H1 (cell line): ENCODE data around the gene MEGF9. TPM values are rescaled to one million over a fixed set of nuclear protein-coding genes. Genes with fewer than 3 reads are reported as not detected.

ENCODE experiments used
- CTCF ChIA-PET: fragments of 300-600 bp; sonication (Branson Sonifier 250); formaldehyde crosslinking; loops from one replicate; lab custom pipeline; 2021; ENCODE audit not compliant: partially characterized antibody; lab: Charles Lee
- POLR2A ChIA-PET: fragments of 300-600 bp; sonication (Branson Sonifier 250); formaldehyde crosslinking; loops from one replicate; lab custom pipeline; 2021; ENCODE audit warnings: inconsistent platforms; ENCODE audit not compliant: partially characterized antibody; lab: Charles Lee
- DNase-seq, 2 experiments: peaks; one replicate each; pipeline versions ENCODE4 v3.0.0 to v3.0.0-alpha.2; 2010 to 2022; ENCODE audit warnings: low spot score in 2 of 2, low read depth in 1 of 2, mixed read lengths in 1 of 2
- FAIRE-seq: peaks from 2 replicates; lab custom pipeline; 2011; peaks lifted over from hg19 to GRCh38; lab: Jason Lieb, UNC
- H2AFZ ChIP-seq: 2 replicates; pipeline ENCODE4 v1.8.1; 2012; ENCODE audit warnings: low read length, inconsistent platforms
- H2AK5ac ChIP-seq: 2 replicates; pipeline ENCODE4 v1.6.1; 2013; ENCODE audit warnings: low read depth, low read length
- H2BK120ac ChIP-seq: replicated peaks from 2 replicates; pipeline ENCODE3; 2013; ENCODE audit warnings: low read depth, low read length, inconsistent platforms
- H2BK12ac ChIP-seq: 2 replicates; pipeline ENCODE4 v1.6.1; 2013; ENCODE audit warnings: low read depth, low read length
- H2BK15ac ChIP-seq: 2 replicates; pipeline ENCODE4 v1.6.1; 2013; ENCODE audit warnings: low read length
- H2BK20ac ChIP-seq: 2 replicates; pipeline ENCODE4 v1.6.1; 2013; ENCODE audit warnings: low read length
- H2BK5ac ChIP-seq: 2 replicates; pipeline ENCODE4 v1.6.1; 2013; ENCODE audit warnings: low read depth, low read length
- H3K14ac ChIP-seq: 2 replicates; pipeline ENCODE4 v1.6.1; 2013; ENCODE audit warnings: inconsistent platforms; ENCODE audit not compliant: insufficient read length
- H3K18ac ChIP-seq: 2 replicates; pipeline ENCODE4 v1.6.1; 2013; ENCODE audit warnings: low read length; ENCODE audit errors: extremely low read depth
- H3K23ac ChIP-seq: 2 replicates; pipeline ENCODE4 v1.6.1; 2013; ENCODE audit warnings: inconsistent platforms; ENCODE audit not compliant: insufficient read length
- H3K23me2 ChIP-seq: 2 replicates; pipeline ENCODE4 v1.6.1; 2013; ENCODE audit warnings: low read depth, low read length
- H3K27ac ChIP-seq: 2 replicates; pipeline ENCODE4 v1.6.1; 2011; ENCODE audit warnings: low read depth, low read length, inconsistent platforms
- H3K27me3 ChIP-seq, 4 experiments: replicated peaks in 1 of 4; 1 replicate in 1 of 4; 2 replicates in 3 of 4; pipeline versions ENCODE4 v1.6.1 to v1.8.1; 2011 to 2013; ENCODE audit warnings: low read length in 3 of 4, mild to moderate bottlenecking in 3 of 4, inconsistent platforms in 2 of 4, mixed read lengths in 2 of 4, moderate library complexity in 1 of 4; ENCODE audit not compliant: control insufficient read depth in 3 of 4, insufficient read depth in 3 of 4; ENCODE audit errors: extremely low read depth in 1 of 4
- H3K36me3 ChIP-seq, 4 experiments: 2 replicates each; pipeline versions ENCODE4 v1.6.1 to v1.8.1; 2011 to 2013; ENCODE audit warnings: mild to moderate bottlenecking in 4 of 4, low read length in 3 of 4, moderate library complexity in 2 of 4, control low read depth in 1 of 4, inconsistent platforms in 1 of 4; ENCODE audit not compliant: insufficient read depth in 4 of 4, control insufficient read depth in 2 of 4
- H3K4ac ChIP-seq: replicated peaks from 2 replicates; pipeline ENCODE3; 2013; ENCODE audit warnings: low read length, low read depth, mixed read lengths, inconsistent platforms; ENCODE audit not compliant: insufficient read length
- H3K4me1 ChIP-seq, 4 experiments: replicated peaks in 1 of 4; 1 replicate in 1 of 4; 2 replicates in 3 of 4; pipeline versions ENCODE4 v1.6.1 to v1.8.1; 2011 to 2013; ENCODE audit warnings: low read length in 3 of 4, inconsistent platforms in 2 of 4, mixed read lengths in 1 of 4; ENCODE audit not compliant: insufficient read depth in 4 of 4, control insufficient read depth in 3 of 4
- H3K4me2 ChIP-seq, 2 experiments: 2 replicates each; pipeline versions ENCODE4 v1.6.1 to v1.8.1; 2011 to 2013; ENCODE audit warnings: low read depth in 2 of 2, low read length in 2 of 2, control low read depth in 1 of 2, inconsistent platforms in 1 of 2, mild to moderate bottlenecking in 1 of 2; ENCODE audit not compliant: insufficient read depth in 1 of 2
- H3K4me3 ChIP-seq, 4 experiments: fragments of 200-600, 300-600 bp in 1 of 4; sonication (generic), shearing (Covaris generic), sonication (Bioruptor Twin) in 1 of 4; 2 replicates each; pipeline versions ENCODE4 v1.5.1 to v1.8.1; 2011 to 2016; ENCODE audit warnings: low read length in 4 of 4, low read depth in 3 of 4, control low read depth in 2 of 4, inconsistent platforms in 2 of 4, mild to moderate bottlenecking in 2 of 4, mixed read lengths in 1 of 4, moderate library complexity in 1 of 4; ENCODE audit not compliant: insufficient read depth in 2 of 4; ENCODE audit errors: extremely low read depth in 1 of 4
- H3K56ac ChIP-seq: replicated peaks from 2 replicates; pipeline ENCODE3; 2013; ENCODE audit warnings: low read depth, mild to moderate bottlenecking, mixed read lengths, low read length, inconsistent platforms; ENCODE audit not compliant: insufficient read length
- H3K79me1 ChIP-seq: 2 replicates; pipeline ENCODE4 v1.6.1; 2013; ENCODE audit warnings: low read depth, low read length, control low read depth
- H3K79me2 ChIP-seq, 2 experiments: 2 replicates each; pipeline versions ENCODE4 v1.6.1 to v1.8.1; 2012 to 2013; ENCODE audit warnings: low read length in 2 of 2, mild to moderate bottlenecking in 2 of 2, inconsistent platforms in 1 of 2; ENCODE audit not compliant: insufficient read depth in 2 of 2, control insufficient read depth in 1 of 2
- H3K9ac ChIP-seq, 4 experiments: replicated peaks in 1 of 4; 1 replicate in 1 of 4; 2 replicates in 3 of 4; pipeline versions ENCODE4 v1.6.1 to v1.8.1; 2011 to 2013; ENCODE audit warnings: low read depth in 3 of 4, low read length in 3 of 4, control low read depth in 2 of 4, mild to moderate bottlenecking in 2 of 4, moderate library complexity in 2 of 4, inconsistent platforms in 1 of 4; ENCODE audit errors: extremely low read depth in 1 of 4
- H3K9me3 ChIP-seq, 2 experiments: 2 replicates each; pipeline versions ENCODE4 v1.6.1 to v1.8.1; 2012 to 2013; ENCODE audit warnings: mild to moderate bottlenecking in 2 of 2, moderate library complexity in 2 of 2, control low read depth in 1 of 2, inconsistent platforms in 1 of 2, low read depth in 1 of 2, low read length in 1 of 2, mixed read lengths in 1 of 2; ENCODE audit not compliant: insufficient read depth in 2 of 2
- H4K20me1 ChIP-seq, 2 experiments: replicated peaks in 1 of 2; 2 replicates each; pipeline versions ENCODE3 to v1.8.1; 2011 to 2013; ENCODE audit warnings: inconsistent platforms in 2 of 2, low read length in 2 of 2, mild to moderate bottlenecking in 1 of 2; ENCODE audit not compliant: insufficient read depth in 2 of 2, control insufficient read depth in 1 of 2
- H4K5ac ChIP-seq: 2 replicates; pipeline ENCODE4 v1.6.1; 2013; ENCODE audit warnings: low read length, low read depth, mixed read lengths, inconsistent platforms; ENCODE audit not compliant: insufficient read length
- H4K8ac ChIP-seq: 2 replicates; pipeline ENCODE4 v1.8.0; 2013; ENCODE audit warnings: mild to moderate bottlenecking, moderate library complexity, low read length, inconsistent platforms; ENCODE audit not compliant: insufficient read depth; ENCODE audit errors: extremely low read depth
- H4K91ac ChIP-seq: replicated peaks from 2 replicates; pipeline ENCODE3; 2013; ENCODE audit warnings: low read length, mixed read lengths, inconsistent platforms; ENCODE audit not compliant: insufficient read length
- ASH2L ChIP-seq: fragments of 200-600, 300-600 bp; sonication (generic); IDR thresholded peaks from one replicate; pipeline ENCODE4 v1.7.1; 2017; ENCODE audit warnings: low read length
- ATF3 ChIP-seq: IDR thresholded peaks from 2 replicates; pipeline ENCODE4 v1.6.1; 2011; ENCODE audit warnings: low read depth, mild to moderate bottlenecking, low read length; ENCODE audit not compliant: insufficient read depth
- BCL11A ChIP-seq, 2 experiments: IDR thresholded peaks; one replicate each; pipeline ENCODE4 v1.6.1; 2011; ENCODE audit warnings: low read depth in 2 of 2, low read length in 2 of 2, mild to moderate bottlenecking in 2 of 2
- HDAC2 ChIP-seq, 2 experiments: fragments of 300-600 bp in 1 of 2; sonication (generic) in 1 of 2; IDR thresholded peaks; 2 replicates each; pipeline ENCODE4 v1.6.1; 2011 to 2012; ENCODE audit warnings: low read depth in 2 of 2, low read length in 2 of 2, mild to moderate bottlenecking in 2 of 2, moderate library complexity in 2 of 2, borderline replicate concordance in 1 of 2, inconsistent platforms in 1 of 2
- HDAC6 ChIP-seq: IDR thresholded peaks from one replicate; pipeline ENCODE4 v1.7.1; 2012; ENCODE audit warnings: low read depth, mild to moderate bottlenecking, inconsistent platforms, low read length, moderate library complexity
- NANOG ChIP-seq: IDR thresholded peaks from 2 replicates; pipeline ENCODE4 v1.6.1; 2011; ENCODE audit warnings: low read length, low read depth, mild to moderate bottlenecking, inconsistent platforms; ENCODE audit not compliant: insufficient read depth, poor library complexity, severe bottlenecking
- PHF8 ChIP-seq: fragments of 200-600 bp; sonication (generic); conservative IDR thresholded peaks from 2 replicates; pipeline ENCODE4 v1.7.1; 2012; ENCODE audit warnings: low read depth, mild to moderate bottlenecking, inconsistent platforms, low read length, moderate library complexity
- SIN3A ChIP-seq, 2 experiments: IDR thresholded peaks in 1 of 2; conservative IDR thresholded peaks in 1 of 2; 2 replicates each; pipeline ENCODE4 v1.6.1; 2011 to 2012; ENCODE audit warnings: low read length in 2 of 2, improper control_type of control experiment in 1 of 2, low read depth in 1 of 2, mild to moderate bottlenecking in 1 of 2
- SP1 ChIP-seq: IDR thresholded peaks from 2 replicates; pipeline ENCODE4 v1.6.1; 2011; ENCODE audit warnings: low read depth, low read length
- SP4 ChIP-seq: IDR thresholded peaks from 2 replicates; pipeline ENCODE4 v1.6.1; 2012; ENCODE audit warnings: low read length, inconsistent platforms
- USF2 ChIP-seq: IDR thresholded peaks from 2 replicates; pipeline ENCODE4 v1.6.1; 2011; ENCODE audit warnings: low read length, improper control_type of control experiment
- WGBS, 2 experiments: shearing (Covaris generic) in 1 of 2; methylation state at CpG; one replicate each; pipeline versions ENCODE4 v1.1.6 to v1.1.7; 2013 to 2015; ENCODE audit warnings: low lambda C conversion rate in 2 of 2, mixed read lengths in 2 of 2, inconsistent platforms in 1 of 2, low coverage in 1 of 2, missing lambda C conversion rate in 1 of 2; ENCODE audit not compliant: insufficient replicate concordance in 2 of 2, insufficient coverage in 1 of 2, insufficient read length in 1 of 2; ENCODE audit errors: extremely low coverage in 1 of 2, missing lambda C conversion rate in 1 of 2; 5-methylcytosine and 5-hydroxymethylcytosine counted together
- polyA plus RNA-seq, 7 experiments: library from polyadenylated mRNA; depleted of rRNA in 3 of 7; stranded (reverse) in 5 of 7; unstranded in 2 of 7; fragments of >200 nt in 5 of 7; fragments of 200-250 nt in 2 of 7; gene quantifications; 1 replicate in 5 of 7; 2 replicates in 1 of 7; 4 replicates in 1 of 7; pipeline versions ENCODE4 v1.2.1 to v1.2.3, GENCODE V29; 2011 to 2013; ENCODE audit warnings: missing spikeins in 2 of 7, mixed read lengths in 2 of 7
- total RNA-seq: library from RNA; stranded (reverse); fragmentation: NEBNext Ultra II Directional; extraction: Animal tissue kit (Norgen Biotek cat#: 25700); gene quantifications from 2 replicates; pipeline ENCODE4 v1.2.1, GENCODE V29; 2021

MEGF9 gene
- total and polyA plus RNA-seq, 2 of the 8 experiments (the other 6 are each of a cell fraction or from before 2014, with no cell fraction given) = 0.45 to 1.8 TPM

- FAIRE-seq (no peak), DNase-seq (no peak)
- Histone ChIP-seq H3K27ac (no peak overlapping the region), H2BK15ac (no peak overlapping the region), H2BK20ac (no peak overlapping the region), H4K91ac (no peak overlapping the region), H3K23ac (no peak overlapping the region), H2BK12ac (no peak overlapping the region), H3K79me2 (peaks cover 0 to 41% of the 10 kb centered on the region in 2 experiments; a peak in 2 of 4 replicates), H3K23me2 (no peaks in the 10 kb centered on the region), H3K4ac (no peak overlapping the region), H2AK5ac (no peak overlapping the region), H4K20me1 (peaks cover 7 to 12% of the 10 kb centered on the region in 2 experiments), H3K9ac (no peak overlapping the region), H3K36me3 (peaks cover 4 to 33% (median 6%) of the 10 kb centered on the region in 4 experiments; a peak in 6 of 8 replicates), H3K4me1 (no peaks in the 10 kb centered on the region), H2AFZ (no peak overlapping the region), H4K8ac (no peak overlapping the region), H3K18ac (no peak overlapping the region), H3K4me2 (no peak overlapping the region), H3K14ac (no peak overlapping the region), H3K4me3 (no peak overlapping the region), H2BK120ac (no peak overlapping the region), H2BK5ac (no peak overlapping the region), H3K79me1 (peaks cover 16% of the 10 kb centered on the region; the same call in 1 of the 2 replicates), H3K27me3 (no peaks in the 10 kb centered on the region), H3K9me3 (no peaks in the 10 kb centered on the region), H4K5ac (no peak overlapping the region), H3K56ac (no peak overlapping the region)
- ChIA-PET POLR2A (interaction anchor here (1.5 kb wide), 1 partner anchor 9 kb away, joined by 5 read pairs; no protein-coding TSS in a partner anchor), CTCF (interaction anchor here (1.0 kb wide), 1 partner anchor 32 kb away, joined by 3 read pairs; no protein-coding TSS in a partner anchor)
- WGBS, 2 experiments = 93% methylated on average over 8 of the region's 8 CpGs; no CpG with 5 or more reads in 1 of the 2 experiments
- no peak for TF ChIP-seq NANOG
- no peak for TF ChIP-seq BCL11A (IDR thresholded peaks at IDR 0.05; ENCODE audit: low read depth in 2 of 2, low read length in 2 of 2)
- TF ChIP-seq SP1 = no peak
- TF ChIP-seq HDAC2 (IDR thresholded peaks at IDR 0.05; ENCODE audit: borderline replicate concordance in 1 of 2, low read depth in 2 of 2, low read length in 2 of 2) = no peak
- no peak for TF ChIP-seq SIN3A (conservative IDR thresholded peaks at IDR 0.05 in 1 of 2, IDR thresholded peaks at IDR 0.05 in 1 of 2; ENCODE audit: low read depth in 1 of 2, low read length in 2 of 2)
- TF ChIP-seq ASH2L = no peak
- no peak for TF ChIP-seq PHF8
- TF ChIP-seq USF2 = no peak
- TF ChIP-seq ATF3 = no peak
- TF ChIP-seq HDAC6 = no peak
- TF ChIP-seq SP4 = no peak
Measured at GRCh38 chr9:120562861-120563443, 151.3 kb downstream of the MEGF9 start.
